ENCODE data around the gene ZYG11A.

DNA sequence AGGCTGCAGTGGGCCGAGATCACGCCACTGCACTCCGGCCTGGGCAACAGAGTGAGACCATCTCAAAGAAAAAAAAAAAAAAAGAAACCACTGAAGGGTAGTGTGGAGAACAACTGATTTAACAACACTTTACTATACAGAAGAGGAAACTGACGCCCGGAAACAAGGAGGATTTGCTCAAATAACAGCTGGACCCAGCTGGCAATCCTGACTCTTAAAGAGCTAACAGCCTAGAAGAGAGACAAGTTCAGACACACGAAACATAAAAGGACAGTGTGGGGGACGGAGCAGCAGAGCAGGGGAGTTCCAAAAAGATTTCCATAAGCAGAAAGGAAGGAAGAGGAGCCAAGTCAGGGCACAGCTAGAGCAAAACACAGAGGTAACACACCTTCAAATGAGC, 74.6 kb downstream of the ZYG11A start:
- no peak for TF ChIP-seq POLR2A (IDR thresholded peaks at IDR 0.05)
- TF ChIP-seq, protein P1, sequence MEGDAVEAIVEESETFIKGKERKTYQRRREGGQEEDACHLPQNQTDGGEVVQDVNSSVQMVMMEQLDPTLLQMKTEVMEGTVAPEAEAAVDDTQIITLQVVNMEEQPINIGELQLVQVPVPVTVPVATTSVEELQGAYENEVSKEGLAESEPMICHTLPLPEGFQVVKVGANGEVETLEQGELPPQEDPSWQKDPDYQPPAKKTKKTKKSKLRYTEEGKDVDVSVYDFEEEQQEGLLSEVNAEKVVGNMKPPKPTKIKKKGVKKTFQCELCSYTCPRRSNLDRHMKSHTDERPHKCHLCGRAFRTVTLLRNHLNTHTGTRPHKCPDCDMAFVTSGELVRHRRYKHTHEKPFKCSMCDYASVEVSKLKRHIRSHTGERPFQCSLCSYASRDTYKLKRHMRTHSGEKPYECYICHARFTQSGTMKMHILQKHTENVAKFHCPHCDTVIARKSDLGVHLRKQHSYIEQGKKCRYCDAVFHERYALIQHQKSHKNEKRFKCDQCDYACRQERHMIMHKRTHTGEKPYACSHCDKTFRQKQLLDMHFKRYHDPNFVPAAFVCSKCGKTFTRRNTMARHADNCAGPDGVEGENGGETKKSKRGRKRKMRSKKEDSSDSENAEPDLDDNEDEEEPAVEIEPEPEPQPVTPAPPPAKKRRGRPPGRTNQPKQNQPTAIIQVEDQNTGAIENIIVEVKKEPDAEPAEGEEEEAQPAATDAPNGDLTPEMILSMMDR (IDR thresholded peaks at IDR 0.05), result no peak
